Trophoblast cell (in vitro differentiated cells and primary cell): ENCODE results near the gene MUS81.
A peak's percentile ranks its signal among the peaks of the same experiment; 100 is the strongest.

ENCODE experiments used
- DNase-seq, 2 donors: peaks; one replicate each; pipeline ENCODE4 v3.0.0-alpha.2; 2016
- H2AFZ ChIP-seq: 2 replicates; pipeline ENCODE4 v1.6.1; 2013; ENCODE audit warnings: low read length, moderate library complexity, mild to moderate bottlenecking; ENCODE audit not compliant: insufficient read depth, poor library complexity
- H2AK5ac ChIP-seq: 2 replicates; pipeline ENCODE4 v1.6.1; 2013; ENCODE audit warnings: mild to moderate bottlenecking, low read length
- H2BK120ac ChIP-seq: 2 replicates; pipeline ENCODE4 v1.6.1; 2013; ENCODE audit warnings: low read length, mild to moderate bottlenecking, moderate library complexity; ENCODE audit not compliant: insufficient read depth, poor library complexity
- H2BK12ac ChIP-seq: 2 replicates; pipeline ENCODE4 v1.6.1; 2013; ENCODE audit warnings: mild to moderate bottlenecking, low read length, moderate library complexity
- H2BK5ac ChIP-seq: 2 replicates; pipeline ENCODE4 v1.6.1; 2013; ENCODE audit warnings: low read length, low read depth, moderate library complexity, mild to moderate bottlenecking; ENCODE audit not compliant: poor library complexity
- H3K14ac ChIP-seq: 2 replicates; pipeline ENCODE4 v1.6.1; 2013; ENCODE audit warnings: mild to moderate bottlenecking, low read length
- H3K18ac ChIP-seq: 2 replicates; pipeline ENCODE4 v1.6.1; 2013; ENCODE audit warnings: mild to moderate bottlenecking, low read length
- H3K23ac ChIP-seq: 2 replicates; pipeline ENCODE4 v1.6.1; 2013; ENCODE audit warnings: low read length
- H3K27ac ChIP-seq: 2 replicates; pipeline ENCODE4 v1.5.1; 2013; ENCODE audit warnings: low read depth, mild to moderate bottlenecking, inconsistent platforms, low read length, moderate library complexity
- H3K27me3 ChIP-seq: 2 replicates; pipeline ENCODE4 v1.6.1; 2013; ENCODE audit warnings: inconsistent platforms, mild to moderate bottlenecking, low read length, moderate library complexity; ENCODE audit not compliant: insufficient read depth
- H3K36me3 ChIP-seq, 2 experiments: 1 replicate in 1 of 2; 2 replicates in 1 of 2; pipeline ENCODE4 v1.6.1; 2013; ENCODE audit warnings: low read length in 2 of 2, mild to moderate bottlenecking in 2 of 2, moderate library complexity in 1 of 2; ENCODE audit not compliant: insufficient read depth in 2 of 2, control insufficient read depth in 1 of 2
- H3K4ac ChIP-seq: 2 replicates; pipeline ENCODE4 v1.6.1; 2013; ENCODE audit warnings: low read depth, mild to moderate bottlenecking, low read length, moderate library complexity
- H3K4me1 ChIP-seq, 2 experiments: 1 replicate in 1 of 2; 2 replicates in 1 of 2; pipeline ENCODE4 v1.6.1; 2013; ENCODE audit warnings: low read length in 2 of 2, mild to moderate bottlenecking in 2 of 2, moderate library complexity in 1 of 2; ENCODE audit not compliant: insufficient read depth in 2 of 2, control insufficient read depth in 1 of 2
- H3K4me2 ChIP-seq: 2 replicates; pipeline ENCODE4 v1.6.1; 2013; ENCODE audit warnings: inconsistent platforms, mild to moderate bottlenecking, low read length, moderate library complexity
- H3K4me3 ChIP-seq: 2 replicates; pipeline ENCODE4 v1.5.1; 2013; ENCODE audit warnings: mild to moderate bottlenecking, low read depth, low read length, inconsistent platforms
- H3K79me1 ChIP-seq: one replicate; pipeline ENCODE4 v1.6.1; 2013; ENCODE audit warnings: low read length
- H3K79me2 ChIP-seq: 2 replicates; pipeline ENCODE4 v1.6.1; 2013; ENCODE audit warnings: low read length, mild to moderate bottlenecking; ENCODE audit not compliant: control insufficient read depth, insufficient read depth, poor library complexity
- H3K9ac ChIP-seq: 2 replicates; pipeline ENCODE4 v1.6.1; 2013; ENCODE audit warnings: mild to moderate bottlenecking, low read length
- H3K9me3 ChIP-seq: 2 replicates; pipeline ENCODE4 v1.6.1; 2013; ENCODE audit warnings: low read depth, mild to moderate bottlenecking, control low read depth, inconsistent platforms, low read length; ENCODE audit not compliant: insufficient read depth
- H4K12ac ChIP-seq: 2 replicates; pipeline ENCODE4 v1.6.1; 2013; ENCODE audit warnings: low read depth, mild to moderate bottlenecking, low read length, moderate library complexity
- H4K8ac ChIP-seq: 2 replicates; pipeline ENCODE4 v1.6.1; 2013; ENCODE audit warnings: low read depth, mild to moderate bottlenecking, low read length, moderate library complexity
- H4K91ac ChIP-seq: one replicate; pipeline ENCODE4 v1.6.1; 2013; ENCODE audit warnings: low read depth, mild to moderate bottlenecking, low read length, moderate library complexity
- WGBS: extraction: QIAGEN DNeasy Blood & Tissue Kit; methylation state at CpG from one replicate; pipeline ENCODE4 v1.1.7; 2013; ENCODE audit warnings: missing lambda C conversion rate; ENCODE audit not compliant: insufficient read length, insufficient coverage; ENCODE audit errors: extremely low coverage; 5-methylcytosine and 5-hydroxymethylcytosine counted together

Gene MUS81

DNA sequence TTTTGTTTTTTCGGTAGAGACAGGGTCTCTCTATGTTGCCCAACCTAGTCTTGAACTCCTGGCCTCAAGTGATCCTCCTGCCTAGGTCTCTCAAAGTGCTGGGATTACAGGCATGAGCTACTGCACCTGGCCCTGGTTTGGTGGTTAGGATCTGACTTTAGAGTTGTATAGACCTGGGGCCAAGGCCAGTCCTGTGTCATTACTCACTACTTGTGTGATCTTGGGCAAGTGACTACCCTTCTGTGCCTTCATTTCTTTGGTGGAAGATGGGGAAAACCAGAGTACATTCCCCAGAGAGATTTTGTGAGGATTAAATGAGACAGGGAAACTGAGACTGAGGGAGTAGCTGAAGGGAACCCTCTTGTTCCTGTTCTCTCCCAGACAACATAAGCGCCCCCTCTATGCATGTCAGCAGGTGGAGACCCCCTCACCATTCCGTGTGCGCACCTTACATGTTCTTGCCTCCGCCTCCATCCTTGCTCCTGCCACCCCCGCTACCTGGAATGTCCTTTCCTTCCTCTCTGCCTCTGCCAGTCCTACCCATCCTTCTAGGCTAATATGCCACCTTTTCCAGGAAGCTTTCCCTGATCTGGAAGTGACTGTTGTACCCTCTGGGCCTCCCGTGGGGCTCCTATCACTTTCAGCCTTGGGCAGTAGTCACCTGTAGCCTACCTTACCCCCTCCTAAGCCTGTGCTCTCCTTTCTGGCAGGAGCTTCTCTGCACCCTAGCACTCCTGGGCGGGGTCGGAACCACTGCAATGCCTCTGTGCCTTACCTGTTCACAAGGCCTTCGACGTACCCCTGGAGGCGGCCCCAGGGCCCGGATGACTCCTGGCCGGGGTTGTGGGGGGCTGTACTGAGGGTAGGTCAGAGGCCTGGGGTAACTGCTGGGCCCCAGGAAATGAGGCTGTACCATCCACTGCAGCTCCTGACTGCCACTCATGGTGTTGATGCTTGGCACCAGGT is 36.1 kb downstream of the MUS81 start:
- Histone ChIP-seq H2AK5ac (no peak overlapping the region), H4K8ac (no peak overlapping the region), H3K4me1 (peaks cover 13 to 24% of the 10 kb centered on the region in 2 experiments), H3K14ac (no peak overlapping the region), H3K79me2 (peaks cover 9% of the 10 kb centered on the region), H3K18ac (no peak overlapping the region), H2BK120ac (no peak overlapping the region), H3K4me2 (no peak overlapping the region), H3K4ac (no peak overlapping the region), H3K9me3 (no peaks in the 10 kb centered on the region), H3K79me1 (peaks cover 15% of the 10 kb centered on the region), H3K9ac (no peak overlapping the region), H2BK12ac (no peak overlapping the region), H3K23ac (no peak overlapping the region), H3K36me3 (peaks cover 0 to 10% of the 10 kb centered on the region in 2 experiments), H4K91ac (no peak overlapping the region), H3K27ac (no peak overlapping the region), H4K12ac (no peak overlapping the region), H2BK5ac (no peak overlapping the region), H2AFZ (no peak overlapping the region), H3K27me3 (peaks cover 13% of the 10 kb centered on the region), H3K4me3 (no peak overlapping the region)
- no peak for DNase-seq
- no CpG with 5 or more reads among the region's 14 CpGs for WGBS

DNA sequence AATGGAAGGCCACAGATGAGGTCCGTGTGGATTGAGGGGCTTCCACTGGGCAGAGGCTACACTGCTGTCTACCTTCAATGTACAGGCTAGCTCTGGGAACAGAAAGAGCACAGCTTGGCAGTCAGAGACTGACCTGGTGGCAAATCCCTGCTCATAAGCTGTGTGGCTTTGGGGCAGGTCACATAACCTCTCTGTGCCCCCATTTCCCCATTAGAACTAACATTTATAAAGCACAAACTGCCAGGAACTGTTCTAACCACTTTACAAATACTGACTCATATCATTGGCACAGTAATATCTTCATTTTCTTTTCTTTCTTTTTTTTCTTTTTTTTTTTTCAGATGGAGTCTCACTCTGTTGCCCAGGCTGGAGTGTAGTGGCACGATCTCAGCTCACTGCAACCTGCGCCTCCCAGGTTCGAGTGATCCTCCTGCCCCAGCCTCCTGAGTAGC is 36.8 kb downstream of the MUS81 start:
- Histone ChIP-seq H3K79me1 (peaks cover 14% of the 10 kb centered on the region), H3K4me2 (no peak overlapping the region), H3K9me3 (no peaks in the 10 kb centered on the region), H3K23ac (no peak overlapping the region), H3K4ac (no peak overlapping the region), H4K91ac (no peak overlapping the region), H3K14ac (no peak overlapping the region), H3K18ac (no peak overlapping the region), H3K4me3 (no peak overlapping the region), H3K36me3 (peaks cover 0 to 10% of the 10 kb centered on the region in 2 experiments), H4K8ac (no peak overlapping the region), H3K79me2 (peaks cover 8% of the 10 kb centered on the region), H2BK120ac (no peak overlapping the region), H3K27me3 (peaks cover 13% of the 10 kb centered on the region), H2AFZ (no peak overlapping the region), H2BK12ac (no peak overlapping the region), H2BK5ac (no peak overlapping the region), H3K9ac (no peak overlapping the region), H3K27ac (no peak overlapping the region), H3K4me1 (peaks cover 20 to 23% of the 10 kb centered on the region in 2 experiments), H2AK5ac (no peak overlapping the region), H4K12ac (no peak overlapping the region)
- WGBS, result no CpG with 5 or more reads among the region's 4 CpGs
- no peak for DNase-seq

DNA sequence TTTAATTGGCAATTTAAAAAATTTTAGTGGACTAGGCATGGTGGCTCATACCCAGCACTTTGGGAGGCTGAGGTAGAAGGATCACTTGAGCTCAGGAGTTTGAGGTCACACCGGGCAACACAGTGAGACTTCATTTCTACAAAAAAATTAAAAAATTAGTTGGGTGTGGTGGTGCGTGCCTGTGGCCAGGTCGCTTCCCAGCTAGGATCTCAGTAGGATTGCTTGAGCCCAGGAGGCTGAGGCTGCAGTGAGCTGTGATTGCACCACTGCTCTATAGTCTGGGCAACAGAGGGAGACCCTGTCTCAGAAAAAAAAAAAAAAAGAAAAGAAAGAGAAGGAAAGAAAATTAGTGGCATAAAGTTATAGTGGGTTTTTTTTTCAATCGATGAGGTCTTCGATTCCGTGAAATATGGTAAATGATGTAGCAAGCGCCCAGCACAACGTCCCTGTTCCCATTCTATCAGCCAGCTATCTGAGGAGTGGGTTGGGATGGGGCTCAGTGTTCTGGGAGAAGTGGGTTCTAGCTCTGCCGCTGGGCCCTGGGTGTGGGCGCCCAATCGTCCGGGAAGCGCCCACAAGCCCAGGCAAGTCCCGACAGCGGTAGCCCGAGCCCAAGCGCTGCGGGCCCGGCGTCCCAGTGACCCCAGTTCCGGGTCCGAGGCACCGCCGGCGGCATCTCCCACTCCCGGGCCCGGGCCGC is 38.6 kb downstream of the MUS81 start:
- Histone ChIP-seq H3K14ac (peak overlapping the region; percentile 56), H3K27me3 (peaks cover 13% of the 10 kb centered on the region), H3K9ac (no peak overlapping the region), H3K79me2 (peaks cover 8% of the 10 kb centered on the region), H2AK5ac (no peak overlapping the region), H4K91ac (peak overlapping the region; percentile 90), H3K79me1 (peaks cover 20% of the 10 kb centered on the region), H3K4me3 (peak overlapping the region; percentile 61), H4K8ac (peak overlapping the region; percentile 89), H2BK12ac (peak overlapping the region; percentile 42), H3K4me2 (peak overlapping the region; percentile 85), H3K23ac (no peak overlapping the region), H3K18ac (peak overlapping the region; percentile 81), H3K9me3 (no peaks in the 10 kb centered on the region), H3K4ac (peak overlapping the region; percentile 80), H2AFZ (peak overlapping the region; percentile 38), H3K36me3 (peaks cover 0 to 5% of the 10 kb centered on the region in 2 experiments), H2BK5ac (peak overlapping the region; percentile 8), H3K4me1 (peaks cover 33 to 38% of the 10 kb centered on the region in 2 experiments), H3K27ac (peak overlapping the region; percentile 32), H2BK120ac (peak overlapping the region; percentile 85), H4K12ac (peak overlapping the region; percentile 49)
- DNase-seq, result no peak
- WGBS, result no CpG with 5 or more reads among the region's 28 CpGs

DNA sequence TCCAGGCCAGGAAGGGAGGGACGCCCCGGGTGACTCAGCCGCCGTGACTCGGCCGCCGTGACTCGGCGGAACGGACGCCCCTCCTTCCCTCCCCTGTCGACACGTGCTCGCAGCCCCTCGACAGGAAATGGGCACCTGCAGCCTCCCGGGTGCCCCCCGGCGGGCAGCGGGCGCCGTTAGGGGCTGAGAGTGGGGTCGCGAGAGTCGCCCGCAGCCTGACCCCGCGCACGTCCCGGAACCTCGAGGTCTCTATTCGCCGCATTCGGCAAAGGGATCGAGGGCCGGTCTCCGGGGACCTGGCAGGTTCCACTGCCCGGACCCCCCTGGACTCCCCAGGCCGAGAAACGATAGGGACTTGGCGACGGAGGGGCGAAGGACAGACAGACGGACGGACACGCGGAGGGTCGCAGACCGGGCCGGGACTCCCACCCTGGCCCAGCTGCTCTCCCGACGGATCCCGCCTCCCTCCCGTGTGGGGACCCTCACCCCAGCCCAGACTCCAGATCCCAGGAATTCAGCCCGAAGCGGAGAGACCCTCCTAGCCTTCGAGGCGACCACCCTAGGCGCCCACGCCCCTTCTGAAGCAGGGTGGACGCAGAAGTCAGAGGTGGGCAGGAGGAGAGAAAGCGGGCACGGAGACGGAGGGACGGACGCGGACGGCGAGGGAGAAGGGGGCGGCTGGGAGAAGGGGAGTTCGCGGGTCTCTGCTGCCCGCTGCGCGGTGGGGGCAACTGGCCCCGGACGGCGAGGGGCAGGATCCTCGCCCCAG is 39.3 kb downstream of the MUS81 start:
- Histone ChIP-seq H2BK5ac (peak overlapping the region; percentile 8), H3K4ac (peak overlapping the region; percentile 26), H3K79me1 (peaks cover 20% of the 10 kb centered on the region), H2AFZ (peak overlapping the region; percentile 38), H3K23ac (no peak overlapping the region), H3K36me3 (peaks cover 0 to 5% of the 10 kb centered on the region in 2 experiments), H2BK120ac (peak overlapping the region; percentile 85), H3K27me3 (peaks cover 13% of the 10 kb centered on the region), H3K27ac (peak overlapping the region; percentile 32), H4K12ac (peak overlapping the region; percentile 49), H3K18ac (peak overlapping the region; percentile 81), H2BK12ac (peak overlapping the region; percentile 21), H2AK5ac (peak overlapping the region; percentile 27), H3K4me1 (peaks cover 33 to 38% of the 10 kb centered on the region in 2 experiments), H3K9me3 (no peaks in the 10 kb centered on the region), H3K9ac (peak overlapping the region; percentile 1), H3K14ac (peak overlapping the region; percentile 56), H3K4me3 (peak overlapping the region; percentile 61), H4K8ac (peak overlapping the region; percentile 89), H3K79me2 (peaks cover 8% of the 10 kb centered on the region), H4K91ac (peak overlapping the region; percentile 90), H3K4me2 (peak overlapping the region; percentile 85)
- no CpG with 5 or more reads among the region's 78 CpGs for WGBS
- peak; percentile 46 to 61 for DNase-seq
